SK-MEL-5 (cell line): Measurements from ENCODE around the gene PTGDR. TPM values are rescaled to one million over a fixed set of nuclear protein-coding genes. Genes with fewer than 3 reads are reported as not detected.

ENCODE experiments used
- DNase-seq: peaks from one replicate; pipeline ENCODE4 v3.0.0-alpha.2; 2016; ENCODE audit warnings: low read depth, low spot score
- in situ Hi-C: cut with HindIII; loops from 2 replicates; pipeline ENCODE4 v1.10.0; 2016; ENCODE audit warnings: low sequenced_read_pairs, high pct_unique_total_duplicates, low pct_unique_long_range_greater_than_20kb
- total RNA-seq: library from RNA; depleted of rRNA; stranded (reverse); fragments of >200 nt; shearing (Covaris generic); gene quantifications from 2 replicates; pipeline ENCODE4 v1.2.3, GENCODE V29; 2014; rRNA removed

PTGDR gene
- total RNA-seq, 1 experiment from 2014 or later: not detected

DNA sequence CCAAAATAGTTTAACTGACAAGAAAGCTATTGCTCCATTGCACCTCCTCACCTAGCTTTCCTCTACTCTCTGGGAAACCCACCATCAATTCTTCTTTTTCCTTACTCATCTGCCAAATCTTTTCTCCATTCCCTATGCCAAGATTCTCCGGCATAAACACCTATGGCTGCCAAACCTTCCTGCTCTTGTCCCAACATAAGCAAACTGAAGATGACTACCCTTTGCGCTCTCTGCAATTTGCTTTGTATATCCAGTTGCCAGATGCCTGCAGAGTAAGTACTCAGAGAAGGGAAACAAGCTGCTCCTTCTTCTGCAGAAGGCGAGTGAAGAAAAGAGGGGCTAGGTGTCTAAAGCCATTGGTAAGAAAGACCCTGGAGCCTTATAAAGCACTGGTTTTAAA is 58.1 kb downstream of the PTGDR start:
- in situ Hi-C loops: no loop called here

More for the DNA sequence above, 58.1 kb downstream of the PTGDR start:
- no peak for DNase-seq

Other genes with a start within 250 kb of the PTGDR start
- gene NID2, start 198.6 kb upstream of the PTGDR start, total RNA-seq: not detected in 2 replicates
- not detected in 2 replicates for gene PTGER2, start 46.6 kb downstream of the PTGDR start, total RNA-seq